ENCODE data around the gene KDM7A.

- TF ChIP-seq, protein P1, sequence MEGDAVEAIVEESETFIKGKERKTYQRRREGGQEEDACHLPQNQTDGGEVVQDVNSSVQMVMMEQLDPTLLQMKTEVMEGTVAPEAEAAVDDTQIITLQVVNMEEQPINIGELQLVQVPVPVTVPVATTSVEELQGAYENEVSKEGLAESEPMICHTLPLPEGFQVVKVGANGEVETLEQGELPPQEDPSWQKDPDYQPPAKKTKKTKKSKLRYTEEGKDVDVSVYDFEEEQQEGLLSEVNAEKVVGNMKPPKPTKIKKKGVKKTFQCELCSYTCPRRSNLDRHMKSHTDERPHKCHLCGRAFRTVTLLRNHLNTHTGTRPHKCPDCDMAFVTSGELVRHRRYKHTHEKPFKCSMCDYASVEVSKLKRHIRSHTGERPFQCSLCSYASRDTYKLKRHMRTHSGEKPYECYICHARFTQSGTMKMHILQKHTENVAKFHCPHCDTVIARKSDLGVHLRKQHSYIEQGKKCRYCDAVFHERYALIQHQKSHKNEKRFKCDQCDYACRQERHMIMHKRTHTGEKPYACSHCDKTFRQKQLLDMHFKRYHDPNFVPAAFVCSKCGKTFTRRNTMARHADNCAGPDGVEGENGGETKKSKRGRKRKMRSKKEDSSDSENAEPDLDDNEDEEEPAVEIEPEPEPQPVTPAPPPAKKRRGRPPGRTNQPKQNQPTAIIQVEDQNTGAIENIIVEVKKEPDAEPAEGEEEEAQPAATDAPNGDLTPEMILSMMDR (IDR thresholded peaks at IDR 0.05) = no peak
- no peak for TF ChIP-seq POLR2A (IDR thresholded peaks at IDR 0.05)
These were observed 41.9 kb upstream of the KDM7A start for GRCh38 chr7:140218656-140219055.
